Measurements from ENCODE around the gene GABBR1. TPM values are rescaled to one million over a fixed set of nuclear protein-coding genes. Genes with fewer than 3 reads are reported as not detected.

Gene GABBR1
- total RNA-seq, 2 experiments from 2014 or later: 12.9 to 37.1 TPM

DNA sequence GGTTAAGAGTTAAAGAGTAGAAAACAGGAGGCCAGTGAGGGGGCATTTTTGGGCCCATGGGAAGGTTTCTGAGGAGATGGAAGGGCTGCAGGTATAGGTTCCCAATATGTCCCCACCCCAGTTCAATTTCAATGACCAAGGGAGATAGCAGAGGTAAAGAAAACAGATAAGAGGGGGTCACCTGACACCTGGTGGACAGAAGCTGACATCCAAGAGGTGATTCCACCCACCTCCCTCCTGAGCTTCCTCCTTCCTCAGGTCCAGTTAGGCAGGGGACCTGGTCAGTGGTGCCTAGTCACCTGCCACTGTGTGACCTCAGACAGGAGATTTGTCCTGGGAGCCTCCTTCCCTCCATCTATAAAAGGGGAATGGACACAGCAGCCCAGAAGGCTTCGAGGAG is 115.7 kb downstream of the GABBR1 start:
- no peaks in the 10 kb centered on the region for H4K20me1 ChIP-seq (ENCODE audit: insufficient read depth, low read length)
- intact Hi-C loops (cut with micrococcal nuclease; ENCODE audit: unreplicated experiment): no loop called here
- H3K9me3 ChIP-seq (ENCODE audit: low read length): no peaks in the 10 kb centered on the region
- H3K4me1 ChIP-seq (ENCODE audit: insufficient read depth, low read length, poor library complexity, severe bottlenecking): no peaks in the 10 kb centered on the region
- no peaks in the 10 kb centered on the region for H3K36me3 ChIP-seq (ENCODE audit: insufficient read depth, low read length)
- no peak for TF ChIP-seq EZH2phosphoT487 (IDR thresholded peaks at IDR 0.05; ENCODE audit: borderline replicate concordance, low read depth, low read length)
- no peak for TF ChIP-seq CTCF (conservative IDR thresholded peaks at IDR 0.05; ENCODE audit: low read length)
- H2AFZ ChIP-seq (ENCODE audit: low read length): no peak overlapping the region
- H3K4me3 ChIP-seq (ENCODE audit: low read depth, low read length, poor library complexity, severe bottlenecking): no peak overlapping the region
- no peaks in the 10 kb centered on the region for H3K79me2 ChIP-seq (ENCODE audit: insufficient read depth, low read depth, low read length)
- BruUV-seq (replicated peaks): no TSS peak
- CTCF ChIA-PET (ENCODE audit: unreplicated experiment): no interaction called here
- no peaks in the 10 kb centered on the region for H3K9me2 ChIP-seq (ENCODE audit: insufficient read depth, low read length)
- H3K27ac ChIP-seq (ENCODE audit: low read depth, low read length, poor library complexity, severe bottlenecking): no peak overlapping the region
- no peak overlapping the region for H3K4me2 ChIP-seq (ENCODE audit: low read length)
- no peak for DNase-seq (ENCODE audit: low spot score)
- POLR2A ChIA-PET: no interaction called here

DNA sequence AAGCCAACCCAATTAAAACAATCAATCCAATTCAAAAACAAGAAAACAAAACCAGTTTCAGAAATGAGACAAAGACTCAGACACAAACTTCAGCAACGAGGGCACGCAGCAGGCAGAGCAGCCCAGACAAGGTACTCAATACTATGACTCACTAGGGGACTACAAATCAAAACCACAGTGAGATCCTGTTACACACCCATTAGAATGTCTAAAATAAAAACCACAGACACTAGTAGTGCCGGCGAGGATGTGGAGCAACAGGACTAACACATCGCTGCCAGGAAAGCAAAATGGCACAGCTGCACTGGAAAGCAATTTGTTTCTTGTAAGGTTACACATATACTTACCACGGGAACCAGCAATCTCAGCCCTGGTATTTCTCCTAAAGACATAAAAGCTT is 116.9 kb downstream of the GABBR1 start:
- POLR2A ChIA-PET: interaction anchor here (0.6 kb wide), 2 partner anchors 84 to 135 kb away, joined by 3 read pairs; no protein-coding TSS in a partner anchor

More for the DNA sequence above, 116.9 kb downstream of the GABBR1 start:
- Histone ChIP-seq H3K4me1 (ENCODE audit: insufficient read depth, low read length, poor library complexity, severe bottlenecking) (no peaks in the 10 kb centered on the region), H3K4me3 (ENCODE audit: low read depth, low read length, poor library complexity, severe bottlenecking) (no peak overlapping the region), H3K9me3 (ENCODE audit: low read length) (no peaks in the 10 kb centered on the region), H3K27ac (ENCODE audit: low read depth, low read length, poor library complexity, severe bottlenecking) (no peak overlapping the region), H3K4me2 (ENCODE audit: low read length) (no peak overlapping the region), H3K79me2 (ENCODE audit: insufficient read depth, low read depth, low read length) (no peaks in the 10 kb centered on the region), H3K36me3 (ENCODE audit: insufficient read depth, low read length) (no peaks in the 10 kb centered on the region), H4K20me1 (ENCODE audit: insufficient read depth, low read length) (no peaks in the 10 kb centered on the region), H2AFZ (ENCODE audit: low read length) (no peak overlapping the region), H3K9me2 (ENCODE audit: insufficient read depth, low read length) (no peaks in the 10 kb centered on the region)
- TF ChIP-seq EZH2phosphoT487 (IDR thresholded peaks at IDR 0.05; ENCODE audit: borderline replicate concordance, low read depth, low read length) (no peak), CTCF (conservative IDR thresholded peaks at IDR 0.05; ENCODE audit: low read length) (no peak)
- CTCF ChIA-PET (ENCODE audit: unreplicated experiment): no interaction called here
- no TSS peak for BruUV-seq (replicated peaks)
- intact Hi-C loops (cut with micrococcal nuclease; ENCODE audit: unreplicated experiment): no loop called here
- DNase-seq (ENCODE audit: low spot score): no peak
